Peyer's patch (tissue), 4 donors: Measurements from ENCODE around the gene LBX1.

Source experiments
- CTCF ChIP-seq, 6 experiments: fragments of 450-650 bp in 4 of 6; fragments of 200-600 bp in 2 of 6; sonication (generic) in 1 of 6; IDR thresholded peaks; one replicate each; pipeline ENCODE4 v1.5.1; 2017 to 2019; ENCODE audit warnings: antibody characterized with exemption in 6 of 6, mild to moderate bottlenecking in 3 of 6, moderate library complexity in 1 of 6
- POLR2A ChIP-seq, 2 donors: fragments of 450-650 bp; IDR thresholded peaks; one replicate each; pipeline ENCODE4 v1.5.1; 2017; ENCODE audit warnings: antibody characterized with exemption in 2 of 2, mild to moderate bottlenecking in 2 of 2, moderate library complexity in 2 of 2

- TF ChIP-seq POLR2A (IDR thresholded peaks at IDR 0.05) (no peak), CTCF (IDR thresholded peaks at IDR 0.05) (no peak)
Measured at GRCh38 chr10:101219139-101219945, 9.9 kb downstream of the LBX1 start.
